B cell (primary cell): ENCODE data around the gene TTC9. TPM values are rescaled to one million over a fixed set of nuclear protein-coding genes. Genes with fewer than 3 reads are reported as not detected.

Experiments
- ATAC-seq: fragments of 200-7000 bp; cut with Tn5 transposase; one replicate; pipeline ENCODE4 v1.10.0; 2021; ENCODE audit warnings: low read depth, mild to moderate bottlenecking, moderate number of reproducible peaks, moderate library complexity
- CTCF ChIA-PET: fragments of 350-600 bp; sonication (Branson Sonifier 250); formaldehyde crosslinking; loops from one replicate; lab custom pipeline; 2021; ENCODE audit warnings: antibody characterized with exemption, inconsistent platforms; lab: Charles Lee
- POLR2A ChIA-PET: fragments of 350-600 bp; sonication (Branson Sonifier 250); formaldehyde crosslinking; loops from one replicate; lab custom pipeline; 2021; ENCODE audit warnings: antibody characterized with exemption; lab: Charles Lee
- DNase-seq: peaks from one replicate; pipeline ENCODE4 v3.0.0; 2013
- H2AFZ ChIP-seq: 2 replicates; pipeline ENCODE4 v1.6.1; 2012; ENCODE audit warnings: mild to moderate bottlenecking, low read depth, low read length; ENCODE audit not compliant: insufficient read depth, poor library complexity, severe bottlenecking
- H3K27ac ChIP-seq, 2 donors: 1 replicate in 1 of 2; 2 replicates in 1 of 2; pipeline ENCODE4 v1.5.1; 2012 to 2013; ENCODE audit warnings: low read length in 2 of 2, mild to moderate bottlenecking in 2 of 2, moderate library complexity in 1 of 2
- H3K27me3 ChIP-seq, 4 experiments: fragments of 200-600 bp in 1 of 4; sonication (generic) in 1 of 4; replicated peaks in 1 of 4; 1 replicate in 2 of 4; 2 replicates in 2 of 4; pipeline versions ENCODE4 v1.6.1 to v1.7.0; 2013 to 2016; ENCODE audit warnings: low read length in 3 of 4, mild to moderate bottlenecking in 2 of 4, mixed read lengths in 1 of 4, moderate library complexity in 1 of 4; ENCODE audit not compliant: insufficient read depth in 4 of 4, control insufficient read depth in 3 of 4; ENCODE audit errors: control extremely low read depth in 1 of 4
- H3K36me3 ChIP-seq, 2 experiments: replicated peaks in 1 of 2; 1 replicate in 1 of 2; 2 replicates in 1 of 2; pipeline versions ENCODE4 v1.6.1 to v1.7.1; 2013; ENCODE audit warnings: low read length in 1 of 2; ENCODE audit not compliant: insufficient read depth in 2 of 2, control insufficient read depth in 1 of 2; ENCODE audit errors: control extremely low read depth in 1 of 2, extremely low read depth in 1 of 2
- H3K4me1 ChIP-seq, 2 donors: fragments of 200-600 bp in 1 of 2; sonication (generic) in 1 of 2; 1 replicate in 1 of 2; 2 replicates in 1 of 2; pipeline versions ENCODE4 v1.5.1 to v1.6.1; 2013 to 2017; ENCODE audit warnings: low read length in 2 of 2; ENCODE audit not compliant: control insufficient read depth in 2 of 2, insufficient read depth in 2 of 2
- H3K4me2 ChIP-seq: replicated peaks from 2 replicates; pipeline ENCODE3; 2012; ENCODE audit warnings: mild to moderate bottlenecking, low read depth, low read length; ENCODE audit not compliant: poor library complexity, severe bottlenecking
- H3K4me3 ChIP-seq, 5 experiments: fragments of 200-600 bp in 1 of 5; sonication (generic) in 1 of 5; 1 replicate in 3 of 5; 2 replicates in 2 of 5; pipeline versions ENCODE4 v1.5.1 to v1.7.0; 2011 to 2016; ENCODE audit warnings: low read length in 4 of 5, mild to moderate bottlenecking in 4 of 5, low read depth in 2 of 5, control low read depth in 1 of 5, moderate library complexity in 1 of 5; ENCODE audit not compliant: insufficient read depth in 1 of 5; ENCODE audit errors: control extremely low read depth in 1 of 5, extremely low read depth in 1 of 5
- H3K79me2 ChIP-seq: fragments of 200-600 bp; sonication (generic); one replicate; pipeline ENCODE4 v1.6.0; 2016; ENCODE audit warnings: low read length; ENCODE audit not compliant: control insufficient read depth, insufficient read depth
- H3K9ac ChIP-seq: fragments of 200-600 bp; sonication (generic); 2 replicates; pipeline ENCODE4 v1.6.1; 2017; ENCODE audit warnings: mild to moderate bottlenecking, low read length, moderate library complexity
- H3K9me3 ChIP-seq, 3 donors: one replicate each; pipeline versions ENCODE4 v1.6.1 to v1.7.1; 2013; ENCODE audit warnings: low read length in 2 of 3; ENCODE audit not compliant: control insufficient read depth in 2 of 3, insufficient read depth in 1 of 3; ENCODE audit errors: control extremely low read depth in 1 of 3
- H4K20me1 ChIP-seq: 2 replicates; pipeline ENCODE4 v1.6.0; 2012; ENCODE audit warnings: mild to moderate bottlenecking, low read length; ENCODE audit not compliant: insufficient read depth, control insufficient read depth, poor library complexity, severe bottlenecking
- H3K27ac Mint-ChIP-seq: one replicate; pipeline ENCODE4 v1.8.0; 2021; ENCODE audit warnings: mixed read lengths
- H3K27me3 Mint-ChIP-seq: one replicate; pipeline ENCODE4 v1.8.0; 2021; ENCODE audit warnings: mixed read lengths
- H3K4me1 Mint-ChIP-seq: one replicate; pipeline ENCODE4 v1.8.0; 2021; ENCODE audit warnings: mixed read lengths
- H3K4me3 Mint-ChIP-seq: one replicate; pipeline ENCODE4 v1.8.0; 2021; ENCODE audit warnings: mixed read lengths
- H3K9me3 Mint-ChIP-seq: one replicate; pipeline ENCODE4 v1.8.0; 2022; ENCODE audit warnings: mixed read lengths; ENCODE audit not compliant: insufficient read depth
- EZH2 ChIP-seq: IDR thresholded peaks from 2 replicates; pipeline ENCODE4 v1.6.1; 2012; ENCODE audit warnings: borderline replicate concordance, low read depth, mild to moderate bottlenecking, moderate library complexity, low read length; ENCODE audit not compliant: insufficient read depth, poor library complexity, severe bottlenecking
- WGBS: methylation state at CpG from one replicate; pipeline ENCODE4 v1.1.5; 2013; ENCODE audit warnings: missing lambda C conversion rate; ENCODE audit not compliant: insufficient coverage; 5-methylcytosine and 5-hydroxymethylcytosine counted together
- intact Hi-C: fragments of 100-400 bp; cut with micrococcal nuclease; formaldehyde crosslinking; loops from one replicate; pipeline ENCODE4 v1.10.0; 2022
- polyA plus RNA-seq: library from polyadenylated mRNA; depleted of rRNA; stranded (reverse); fragments of >200 nt; gene quantifications from 2 replicates; pipeline ENCODE4 v1.2.3, GENCODE V29; 2012
- total RNA-seq, 2 donors: library from RNA; stranded (reverse); fragments of 120-200 nt in 1 of 2; gene quantifications; 1 replicate in 1 of 2; 2 replicates in 1 of 2; pipeline versions ENCODE4 v1.2.3 to v1.2.4, GENCODE V29; 2013 to 2022
- TF ChIP-seq, protein P1 (sequence below): fragments of 200-600 bp; IDR thresholded peaks from one replicate; pipeline ENCODE4 v1.8.0; 2022; ENCODE audit warnings: antibody characterized with exemption, mild to moderate bottlenecking

Gene TTC9
- total and polyA plus RNA-seq, 2 donors (not counting 1 experiment from before 2014, with no cell fraction given) = 15.3 to 16.3 TPM

DNA sequence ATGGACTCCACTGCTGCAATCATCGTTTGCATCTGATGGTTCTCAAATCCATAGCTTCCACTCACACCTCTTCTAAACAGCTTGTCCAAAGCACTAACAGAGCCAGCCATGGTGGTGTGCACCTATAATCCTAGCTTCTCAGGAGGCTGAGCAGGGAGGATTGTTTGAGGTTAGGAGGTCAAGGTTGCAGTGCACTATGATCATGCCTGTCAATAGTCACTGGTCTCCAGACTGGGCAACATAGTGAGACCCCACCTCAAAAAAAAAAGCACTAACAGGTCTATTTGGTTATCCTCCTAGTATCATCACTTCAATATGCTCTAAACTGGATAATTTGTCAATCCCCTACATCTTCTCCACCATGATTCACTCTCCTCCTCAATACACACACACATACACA is 63.2 kb downstream of the TTC9 start:
- Histone ChIP-seq H3K27ac (no peak overlapping the region), H3K4me3 (no peak overlapping the region), H4K20me1 (no peaks in the 10 kb centered on the region), H2AFZ (no peak overlapping the region), H3K9me3 (no peaks in the 10 kb centered on the region), H3K79me2 (no peaks in the 10 kb centered on the region), H3K4me1 (peaks cover 0 to under 1% of the 10 kb centered on the region in 2 donors), H3K4me2 (no peak overlapping the region), H3K27me3 (no peaks in the 10 kb centered on the region), H3K36me3 (no peaks in the 10 kb centered on the region), H3K9ac (no peak overlapping the region)
- TF ChIP-seq, protein P1, sequence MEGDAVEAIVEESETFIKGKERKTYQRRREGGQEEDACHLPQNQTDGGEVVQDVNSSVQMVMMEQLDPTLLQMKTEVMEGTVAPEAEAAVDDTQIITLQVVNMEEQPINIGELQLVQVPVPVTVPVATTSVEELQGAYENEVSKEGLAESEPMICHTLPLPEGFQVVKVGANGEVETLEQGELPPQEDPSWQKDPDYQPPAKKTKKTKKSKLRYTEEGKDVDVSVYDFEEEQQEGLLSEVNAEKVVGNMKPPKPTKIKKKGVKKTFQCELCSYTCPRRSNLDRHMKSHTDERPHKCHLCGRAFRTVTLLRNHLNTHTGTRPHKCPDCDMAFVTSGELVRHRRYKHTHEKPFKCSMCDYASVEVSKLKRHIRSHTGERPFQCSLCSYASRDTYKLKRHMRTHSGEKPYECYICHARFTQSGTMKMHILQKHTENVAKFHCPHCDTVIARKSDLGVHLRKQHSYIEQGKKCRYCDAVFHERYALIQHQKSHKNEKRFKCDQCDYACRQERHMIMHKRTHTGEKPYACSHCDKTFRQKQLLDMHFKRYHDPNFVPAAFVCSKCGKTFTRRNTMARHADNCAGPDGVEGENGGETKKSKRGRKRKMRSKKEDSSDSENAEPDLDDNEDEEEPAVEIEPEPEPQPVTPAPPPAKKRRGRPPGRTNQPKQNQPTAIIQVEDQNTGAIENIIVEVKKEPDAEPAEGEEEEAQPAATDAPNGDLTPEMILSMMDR = no peak
- TF ChIP-seq EZH2 = no peak
- ChIA-PET POLR2A (no interaction called here), CTCF (interaction anchor here (1.0 to 13.5 kb wide), 2 partner anchors 11 to 84 kb away, joined by 3 to 236 read pairs; no protein-coding TSS in a partner anchor)
- intact Hi-C loops = no loop called here
- 100% methylated on average over 1 of the region's 1 CpG for WGBS
- Mint-ChIP-seq H3K27ac (no peak overlapping the region), H3K9me3 (no peaks in the 10 kb centered on the region), H3K4me3 (no peak overlapping the region), H3K4me1 (no peaks in the 10 kb centered on the region), H3K27me3 (no peaks in the 10 kb centered on the region)
- DNase-seq (no peak), ATAC-seq (no peak)

DNA sequence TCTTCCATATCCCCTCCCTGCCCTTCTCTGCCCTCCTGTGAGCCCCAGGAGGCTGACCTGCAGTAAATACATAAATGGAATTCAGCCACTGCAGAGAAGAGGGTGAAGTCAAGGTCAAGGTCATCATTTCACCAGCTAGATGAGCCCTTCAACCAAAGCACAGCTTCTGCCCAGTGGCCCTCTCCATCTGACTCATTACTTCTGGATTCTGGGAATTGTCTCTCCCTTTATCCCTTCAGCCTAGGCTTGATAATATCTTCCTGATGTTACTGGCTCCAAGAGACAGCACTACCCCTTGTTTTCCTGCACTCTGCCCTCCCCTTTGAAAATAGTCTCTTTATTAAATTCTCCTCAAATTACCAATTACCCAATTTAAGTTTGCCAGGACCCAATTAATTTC is 64.5 kb downstream of the TTC9 start:
- intact Hi-C loops = no loop called here
- H2AFZ ChIP-seq = no peak overlapping the region
- no peaks in the 10 kb centered on the region for H3K36me3 ChIP-seq
- no peaks in the 10 kb centered on the region for H3K79me2 ChIP-seq
- no peaks in the 10 kb centered on the region for H3K9me3 Mint-ChIP-seq
- TF ChIP-seq, protein P1 = no peak
- TF ChIP-seq EZH2 = no peak
- no peak for ATAC-seq
- H3K27ac Mint-ChIP-seq = no peak overlapping the region
- H3K9ac ChIP-seq = no peak overlapping the region
- no peaks in the 10 kb centered on the region for H4K20me1 ChIP-seq
- H3K27me3 ChIP-seq = no peaks in the 10 kb centered on the region
- H3K27ac ChIP-seq = no peak overlapping the region
- CTCF ChIA-PET = interaction anchor here (1.0 to 13.5 kb wide), 5 partner anchors 10 to 112 kb away, joined by 3 to 236 read pairs (median 3); no protein-coding TSS in a partner anchor
- H3K4me2 ChIP-seq = no peak overlapping the region
- DNase-seq = no peak
- peaks cover 6 to 9% of the 10 kb centered on the region in 2 donors for H3K4me1 ChIP-seq
- H3K4me3 Mint-ChIP-seq = no peak overlapping the region
- no peaks in the 10 kb centered on the region for H3K9me3 ChIP-seq
- POLR2A ChIA-PET = no interaction called here
- no peak overlapping the region for H3K4me3 ChIP-seq
- peaks cover 8% of the 10 kb centered on the region for H3K4me1 Mint-ChIP-seq
- H3K27me3 Mint-ChIP-seq = no peaks in the 10 kb centered on the region
